GM12801 (cell line): Measurements from ENCODE around the gene DNASE1L2.

Source experiments
- CTCF ChIP-seq: IDR thresholded peaks from one replicate; pipeline ENCODE4 v1.5.1; 2011; ENCODE audit warnings: control low read depth; ENCODE audit not compliant: insufficient read length; ENCODE audit errors: extremely low read depth

The DNASE1L2 gene

GRCh38 chr16:2238838-2239675, 2.8 kb downstream of the DNASE1L2 start:
- TF ChIP-seq CTCF, result no peak

- TF ChIP-seq CTCF, result no peak
Measured at GRCh38 chr16:2242598-2242997, 6.4 kb downstream of the DNASE1L2 start.

GRCh38 chr16:2243031-2243528, 6.8 kb downstream of the DNASE1L2 start:
- no peak for TF ChIP-seq CTCF

GRCh38 chr16:2243781-2244180, 7.5 kb downstream of the DNASE1L2 start:
- TF ChIP-seq CTCF, result no peak

GRCh38 chr16:2244301-2244700, 8.1 kb downstream of the DNASE1L2 start:
- TF ChIP-seq CTCF, result no peak

- TF ChIP-seq CTCF, result no peak
Measured at GRCh38 chr16:2244926-2245795, 8.9 kb downstream of the DNASE1L2 start.

- TF ChIP-seq CTCF, result no peak
Measured at GRCh38 chr16:2246301-2246885, 10.1 kb downstream of the DNASE1L2 start.
